ENCODE results near the gene GRK3.
"Not testable (repeated sequence)": the region's sequence is repeated elsewhere in the genome, so short reads cannot be mapped to it uniquely, and the experiment has no call there.

DNA sequence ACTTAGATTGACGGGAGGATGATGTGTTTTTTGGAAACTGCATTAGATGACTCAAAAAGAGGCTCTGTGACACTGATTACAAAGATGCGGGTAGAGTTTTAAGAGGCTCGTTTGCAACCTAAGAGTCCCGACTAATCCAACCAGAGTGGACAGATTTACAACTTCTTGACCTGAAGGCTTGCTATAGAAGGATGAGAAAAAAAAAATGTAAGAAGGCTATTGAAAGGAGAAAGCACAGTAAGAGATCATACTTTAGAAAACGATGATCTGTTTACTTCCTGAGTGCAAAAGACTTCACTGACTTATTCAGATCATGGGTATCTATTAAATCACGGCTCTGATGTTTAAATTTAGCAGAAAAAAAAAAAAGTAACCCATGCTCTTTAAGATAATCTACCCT lies 17.0 kb downstream of the GRK3 start:
- TF ChIP-seq, protein P1, sequence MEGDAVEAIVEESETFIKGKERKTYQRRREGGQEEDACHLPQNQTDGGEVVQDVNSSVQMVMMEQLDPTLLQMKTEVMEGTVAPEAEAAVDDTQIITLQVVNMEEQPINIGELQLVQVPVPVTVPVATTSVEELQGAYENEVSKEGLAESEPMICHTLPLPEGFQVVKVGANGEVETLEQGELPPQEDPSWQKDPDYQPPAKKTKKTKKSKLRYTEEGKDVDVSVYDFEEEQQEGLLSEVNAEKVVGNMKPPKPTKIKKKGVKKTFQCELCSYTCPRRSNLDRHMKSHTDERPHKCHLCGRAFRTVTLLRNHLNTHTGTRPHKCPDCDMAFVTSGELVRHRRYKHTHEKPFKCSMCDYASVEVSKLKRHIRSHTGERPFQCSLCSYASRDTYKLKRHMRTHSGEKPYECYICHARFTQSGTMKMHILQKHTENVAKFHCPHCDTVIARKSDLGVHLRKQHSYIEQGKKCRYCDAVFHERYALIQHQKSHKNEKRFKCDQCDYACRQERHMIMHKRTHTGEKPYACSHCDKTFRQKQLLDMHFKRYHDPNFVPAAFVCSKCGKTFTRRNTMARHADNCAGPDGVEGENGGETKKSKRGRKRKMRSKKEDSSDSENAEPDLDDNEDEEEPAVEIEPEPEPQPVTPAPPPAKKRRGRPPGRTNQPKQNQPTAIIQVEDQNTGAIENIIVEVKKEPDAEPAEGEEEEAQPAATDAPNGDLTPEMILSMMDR (IDR thresholded peaks at IDR 0.05) = not testable (repeated sequence)
- TF ChIP-seq POLR2A (IDR thresholded peaks at IDR 0.05) = not testable (repeated sequence)
